MM.1S (cell line): ENCODE measurements around the gene EPN2.
A peak's percentile ranks its signal among the peaks of the same experiment; 100 is the strongest.

Experiments
- DNase-seq: peaks from one replicate; pipeline ENCODE4 v3.0.0-alpha.2; 2015
- H2AFZ ChIP-seq: fragments of 300-600 bp; sonication (generic); 2 replicates; pipeline ENCODE4 v1.6.0; 2016; ENCODE audit warnings: antibody characterized with exemption, low read length
- H3F3A ChIP-seq: fragments of 300-600 bp; sonication (generic); 2 replicates; pipeline ENCODE4 v1.6.1; 2016; ENCODE audit warnings: mild to moderate bottlenecking, antibody characterized with exemption, low read length, moderate library complexity, mixed read lengths; ENCODE audit not compliant: insufficient read depth
- H3K27ac ChIP-seq: fragments of 300-600 bp; sonication (generic); 2 replicates; pipeline ENCODE4 v1.5.1; 2016; ENCODE audit warnings: mild to moderate bottlenecking, low read length
- H3K27me3 ChIP-seq: fragments of 300-600 bp; sonication (generic); replicated peaks from 2 replicates; pipeline ENCODE4 v1.6.0; 2016; ENCODE audit warnings: low read length; ENCODE audit not compliant: insufficient read depth
- H3K36me3 ChIP-seq: fragments of 300-600 bp; sonication (generic); replicated peaks from 2 replicates; pipeline ENCODE4 v1.6.1; 2016; ENCODE audit warnings: mild to moderate bottlenecking, low read length, mixed read lengths; ENCODE audit not compliant: insufficient read depth
- H3K4me1 ChIP-seq: fragments of 300-600 bp; sonication (generic); 2 replicates; pipeline ENCODE4 v1.6.1; 2016; ENCODE audit warnings: low read length, mixed read lengths
- H3K4me2 ChIP-seq: fragments of 300-600 bp; sonication (generic); 2 replicates; pipeline ENCODE4 v1.6.0; 2016; ENCODE audit warnings: low read depth, low read length
- H3K4me3 ChIP-seq: fragments of 300-600 bp; sonication (generic); 2 replicates; pipeline ENCODE4 v1.5.1; 2016; ENCODE audit warnings: low read length, mixed read lengths
- H3K79me2 ChIP-seq: fragments of 300-600 bp; sonication (generic); 2 replicates; pipeline ENCODE4 v1.6.1; 2016; ENCODE audit warnings: mixed run types, low read length, mixed read lengths
- H3K9ac ChIP-seq: fragments of 300-600 bp; sonication (generic); 2 replicates; pipeline ENCODE4 v1.6.1; 2016; ENCODE audit warnings: low read length, mixed read lengths
- H3K9me2 ChIP-seq: fragments of 300-600 bp; sonication (generic); replicated peaks from 2 replicates; pipeline ENCODE4 v1.6.1; 2016; ENCODE audit warnings: mild to moderate bottlenecking, low read length, mixed read lengths; ENCODE audit not compliant: insufficient read depth
- H3K9me3 ChIP-seq: fragments of 300-600 bp; sonication (generic); replicated peaks from 2 replicates; pipeline ENCODE4 v1.6.1; 2016; ENCODE audit warnings: mild to moderate bottlenecking, low read length, mixed read lengths; ENCODE audit not compliant: insufficient read depth
- H4K20me1 ChIP-seq: fragments of 300-600 bp; sonication (generic); 2 replicates; pipeline ENCODE4 v1.6.1; 2016; ENCODE audit warnings: mild to moderate bottlenecking, low read length, moderate library complexity, mixed read lengths; ENCODE audit not compliant: insufficient read depth
- CTCF ChIP-seq: fragments of 300-600 bp; sonication (generic); IDR thresholded peaks from 2 replicates; pipeline ENCODE4 v1.5.1; 2016; ENCODE audit warnings: antibody characterized with exemption, low read length, mixed read lengths
- EZH2 ChIP-seq: fragments of 300-600 bp; sonication (generic); optimal IDR thresholded peaks from 2 replicates; pipeline ENCODE3; 2017; ENCODE audit warnings: low read depth, mild to moderate bottlenecking, antibody characterized with exemption, low read length, mixed read lengths
- EZH2phosphoT487 ChIP-seq: fragments of 300-600 bp; sonication (generic); IDR thresholded peaks from 2 replicates; pipeline ENCODE4 v1.6.1; 2018; ENCODE audit warnings: antibody characterized with exemption, low read length

EPN2 gene

GRCh38 chr17:19244781-19245180 is 7.6 kb downstream of the EPN2 start:
- H3K27me3 ChIP-seq = no peaks in the 10 kb centered on the region
- H3K4me3 ChIP-seq = no peak overlapping the region
- H3K4me1 ChIP-seq = no peaks in the 10 kb centered on the region
- no peaks in the 10 kb centered on the region for H4K20me1 ChIP-seq
- TF ChIP-seq EZH2 (no peak), EZH2phosphoT487 (no peak), CTCF (no peak)
- H3K36me3 ChIP-seq = no peaks in the 10 kb centered on the region
- H3F3A ChIP-seq = no peaks in the 10 kb centered on the region
- no peak overlapping the region for H3K4me2 ChIP-seq
- no peak overlapping the region for H3K9ac ChIP-seq
- H3K27ac ChIP-seq = no peak overlapping the region
- H3K79me2 ChIP-seq = peaks cover 35% of the 10 kb centered on the region
- H3K9me3 ChIP-seq = no peaks in the 10 kb centered on the region
- no peak overlapping the region for H2AFZ ChIP-seq
- no peaks in the 10 kb centered on the region for H3K9me2 ChIP-seq
- DNase-seq = peak; percentile 10

- Histone ChIP-seq H2AFZ (no peak overlapping the region), H3K4me1 (no peaks in the 10 kb centered on the region), H3K36me3 (no peaks in the 10 kb centered on the region), H3K4me2 (no peak overlapping the region), H3K79me2 (peaks cover 24% of the 10 kb centered on the region), H3K27ac (no peak overlapping the region), H3K4me3 (no peak overlapping the region), H3K27me3 (no peaks in the 10 kb centered on the region), H3K9me3 (no peaks in the 10 kb centered on the region), H4K20me1 (no peaks in the 10 kb centered on the region), H3K9ac (no peak overlapping the region), H3K9me2 (no peaks in the 10 kb centered on the region), H3F3A (no peaks in the 10 kb centered on the region)
- no peak for TF ChIP-seq CTCF
- no peak for TF ChIP-seq EZH2phosphoT487
- no peak for TF ChIP-seq EZH2
- no peak for DNase-seq
These were observed 10.3 kb downstream of the EPN2 start for GRCh38 chr17:19247473-19247872.

GRCh38 chr17:19248151-19248927 is 11.2 kb downstream of the EPN2 start:
- H3K4me2 ChIP-seq = no peak overlapping the region

GRCh38 chr17:19248928-19249574 is 11.9 kb downstream of the EPN2 start:
- no peak overlapping the region for H3K4me2 ChIP-seq
- no peak for DNase-seq
- H3K27me3 ChIP-seq = no peaks in the 10 kb centered on the region
- H3K4me1 ChIP-seq = no peaks in the 10 kb centered on the region
- H3K9me3 ChIP-seq = no peaks in the 10 kb centered on the region
- H3K36me3 ChIP-seq = no peaks in the 10 kb centered on the region
- H2AFZ ChIP-seq = no peak overlapping the region
- H3K27ac ChIP-seq = no peak overlapping the region
- H3K4me3 ChIP-seq = no peak overlapping the region
- H3K9me2 ChIP-seq = no peaks in the 10 kb centered on the region
- TF ChIP-seq EZH2phosphoT487 = no peak
- TF ChIP-seq CTCF = no peak
- no peak for TF ChIP-seq EZH2
- H3K9ac ChIP-seq = no peak overlapping the region
- H3F3A ChIP-seq = no peaks in the 10 kb centered on the region
- peaks cover 27% of the 10 kb centered on the region for H3K79me2 ChIP-seq
- no peaks in the 10 kb centered on the region for H4K20me1 ChIP-seq

More at GRCh38 chr17:19248151-19248927, 11.2 kb downstream of the EPN2 start:
- Histone ChIP-seq H3K36me3 (no peaks in the 10 kb centered on the region), H3K27ac (no peak overlapping the region), H3K79me2 (peaks cover 26% of the 10 kb centered on the region), H4K20me1 (no peaks in the 10 kb centered on the region), H3K4me1 (no peaks in the 10 kb centered on the region), H3K27me3 (no peaks in the 10 kb centered on the region), H3K4me3 (no peak overlapping the region), H3K9me3 (no peaks in the 10 kb centered on the region), H3F3A (no peaks in the 10 kb centered on the region), H2AFZ (no peak overlapping the region), H3K9me2 (no peaks in the 10 kb centered on the region), H3K9ac (no peak overlapping the region)
- TF ChIP-seq EZH2phosphoT487 = no peak
- DNase-seq = no peak
